HG02981 (cell line): ENCODE measurements around the gene NUDT1.

ENCODE experiments used
- ATAC-seq: cut with Tn5 transposase; IDR thresholded peaks from one replicate; pipeline ENCODE4 v1.9.1; 2021; ENCODE audit warnings: mild to moderate bottlenecking, moderate library complexity; ENCODE audit not compliant: unreplicated experiment

Gene NUDT1

GRCh38 chr7:2223321-2223720, 18.7 kb upstream of the NUDT1 start:
- ATAC-seq = no peak

GRCh38 chr7:2224491-2224928, 17.5 kb upstream of the NUDT1 start:
- no peak for ATAC-seq

GRCh38 chr7:2224934-2225333, 17.1 kb upstream of the NUDT1 start:
- ATAC-seq = no peak

- ATAC-seq = no peak
Observed at GRCh38 chr7:2225336-2225735, 16.7 kb upstream of the NUDT1 start.

- no peak for ATAC-seq
Observed at GRCh38 chr7:2225830-2226229, 16.2 kb upstream of the NUDT1 start.

GRCh38 chr7:2227699-2228098, 14.3 kb upstream of the NUDT1 start:
- no peak for ATAC-seq

GRCh38 chr7:2228921-2229320, 13.1 kb upstream of the NUDT1 start:
- ATAC-seq = no peak

GRCh38 chr7:2229467-2229866, 12.6 kb upstream of the NUDT1 start:
- ATAC-seq = no peak

GRCh38 chr7:2230226-2230625, 11.8 kb upstream of the NUDT1 start:
- ATAC-seq = no peak

GRCh38 chr7:2230882-2231281, 11.1 kb upstream of the NUDT1 start:
- no peak for ATAC-seq

GRCh38 chr7:2231992-2232765, 9.8 kb upstream of the NUDT1 start:
- peak; percentile 34 for ATAC-seq

- ATAC-seq = peak; percentile 67
Observed at GRCh38 chr7:2232766-2233520, 9.1 kb upstream of the NUDT1 start, which contains the start of gene MAD1L1. Gene MAD1L1, minus strand, starts transcription at chr7:2232945. Its CDS starts 2,812 bp downstream, at chr7:2230133.

GRCh38 chr7:2233926-2234325, 8.1 kb upstream of the NUDT1 start:
- no peak for ATAC-seq

GRCh38 chr7:2237109-2237602, 4.9 kb upstream of the NUDT1 start:
- peak; percentile 57 for ATAC-seq

- ATAC-seq = no peak
Observed at GRCh38 chr7:2239242-2239641, 2.8 kb upstream of the NUDT1 start.

- ATAC-seq = no peak
Observed at GRCh38 chr7:2242541-2243429, 759 bp downstream of the NUDT1 start.

- ATAC-seq = no peak
Observed at GRCh38 chr7:2243458-2243857, 1.4 kb downstream of the NUDT1 start.

- ATAC-seq = no peak
Observed at GRCh38 chr7:2244404-2244995, 2.5 kb downstream of the NUDT1 start.

- no peak for ATAC-seq
Observed at GRCh38 chr7:2245883-2246675, 4.1 kb downstream of the NUDT1 start.
